Heart left ventricle (tissue), 16 donors: ENCODE data around the gene PIMREG. TPM values are rescaled to one million over a fixed set of nuclear protein-coding genes. Genes with fewer than 3 reads are reported as not detected.
A peak's percentile ranks its signal among the peaks of the same experiment; 100 is the strongest.

Experiments used
- ATAC-seq, 4 donors: fragments of 200-7000 bp; cut with Tn5 transposase; one replicate each; pipeline ENCODE4 v1.9.1; 2020 to 2022; ENCODE audit warnings: moderate library complexity in 4 of 4, mild to moderate bottlenecking in 3 of 4, moderate number of reproducible peaks in 1 of 4
- DNase-seq, 5 donors: peaks; one replicate each; pipeline ENCODE4 v3.0.0-alpha.2; 2020
- H3K27ac ChIP-seq, 12 donors: fragments of 200-600 bp; sonication (generic) in 4 of 12; one replicate each; pipeline versions ENCODE4 v1.5.0 to v1.8.0; 2016 to 2022; ENCODE audit warnings: mild to moderate bottlenecking in 2 of 12
- H3K27me3 ChIP-seq, 9 donors: fragments of 200-600 bp; sonication (generic) in 2 of 9; one replicate each; pipeline versions ENCODE4 v1.5.1 to v1.8.0; 2016 to 2022; ENCODE audit warnings: mild to moderate bottlenecking in 3 of 9
- H3K36me3 ChIP-seq, 9 donors: fragments of 200-600 bp; sonication (generic) in 2 of 9; one replicate each; pipeline versions ENCODE4 v1.5.0 to v1.8.0; 2018 to 2022; ENCODE audit warnings: mild to moderate bottlenecking in 2 of 9
- H3K4me1 ChIP-seq, 12 donors: fragments of 200-600 bp; sonication (generic) in 4 of 12; one replicate each; pipeline versions ENCODE4 v1.5.0 to v1.8.0; 2016 to 2022; ENCODE audit warnings: mild to moderate bottlenecking in 3 of 12
- H3K4me3 ChIP-seq, 12 donors: fragments of 200-600 bp; sonication (generic) in 4 of 12; one replicate each; pipeline versions ENCODE4 v1.5.0 to v1.8.0; 2017 to 2022; ENCODE audit warnings: mild to moderate bottlenecking in 9 of 12, moderate library complexity in 4 of 12
- H3K9me3 ChIP-seq, 12 donors: fragments of 200-600 bp; sonication (generic) in 4 of 12; one replicate each; pipeline versions ENCODE4 v1.5.0 to v1.8.0; 2016 to 2022; ENCODE audit warnings: mild to moderate bottlenecking in 1 of 12
- POLR2A ChIP-seq, 2 donors: fragments of 450-650 bp; IDR thresholded peaks; one replicate each; pipeline ENCODE4 v1.6.1; 2017; ENCODE audit warnings: antibody characterized with exemption in 2 of 2, mild to moderate bottlenecking in 2 of 2, moderate library complexity in 2 of 2
- WGBS, 4 donors: extraction: QIAGEN DNeasy Blood & Tissue Kit in 2 of 4; methylation state at CpG; one replicate each; pipeline versions ENCODE4 v1.1.5 to v1.1.7; 2013 to 2018; 5-methylcytosine and 5-hydroxymethylcytosine counted together
- intact Hi-C, 10 donors: fragments of 100-400 bp; cut with DNase I; formaldehyde crosslinking; loops; one replicate each; pipeline versions ENCODE4 v1.11.1 to v1.14.2; 2022
- polyA plus RNA-seq, 2 donors: library from polyadenylated mRNA; stranded (reverse); fragments of 200-250 nt; gene quantifications; one replicate each; pipeline ENCODE4 v1.2.3, GENCODE V29; 2013
- total RNA-seq, 9 donors: library from RNA; depleted of rRNA in 2 of 9; stranded (reverse); fragments of >200 nt in 2 of 9; fragmentation: NEBNext Ultra II Directional in 3 of 9; extraction: Animal tissue kit (Norgen Biotek cat#: 25700) in 3 of 9; gene quantifications; one replicate each; pipeline versions ENCODE4 v1.1.0 to v1.2.4, GENCODE V29; 2016 to 2023
- TF ChIP-seq, protein P1 (sequence below), 12 donors: fragments of 200-600 bp; sonication (generic) in 4 of 12; IDR thresholded peaks; one replicate each; pipeline versions ENCODE4 v1.5.0 to v1.8.0; 2018 to 2022; ENCODE audit warnings: antibody characterized with exemption in 12 of 12, mild to moderate bottlenecking in 5 of 12
- donor health status: ischemic (EF 13 %, LVEDD 7.1; RV severe dilation, severe dysfunction).
- donor health status: healthy with polysubstance abuse.
- donor health status: DM: no; HTN: yes; CAD: no.
- donor health status: DM: no; HTN: no; CAD: no.
- donor health status: ischemic (EF 25% LVEDD 6.9; RV normal size, moderate dysfunction).
- donor health status: ischemic (EF 25% LVEDD 5.7; RV mildly dilated, moderate dysfunction).
- donor health status: healthy.
- donor health status: DM: yes; HTN: yes; CAD: no.
- donor health status: ischemic (EF 35%, LVEDD 5.7; RV mildly dilated, moderate dysfunction).
- donor health status: nonischemic (EF 11% LVEDD 7.7; RV severe dilation, severe dysfunction).
- donor health status: DM: yes; HTN: yes; CAD: no.
- donor health status: PGD.
- donor health status: ischemic (EF 29% LVEDD 5.4; RV normal size, mild dysfunction).
- donor health status: nonischemic (EF 23%, LVEDD 6.1; RV moderate dilation, normal function).

Gene PIMREG
- total and polyA plus RNA-seq, 11 donors, result 0.21 to 4.6 (median 0.62) TPM; not detected in 5

GRCh38 chr17:6408735-6409134 is 35.5 kb upstream of the PIMREG start:
- Histone ChIP-seq H3K4me1 (no peaks in the 10 kb centered on the region), H3K36me3 (no peaks in the 10 kb centered on the region), H3K9me3 (no peaks in the 10 kb centered on the region), H3K27ac (no peak overlapping the region), H3K27me3 (peaks cover 0 to 8% (median 0%) of the 10 kb centered on the region in 9 donors), H3K4me3 (no peak overlapping the region)
- intact Hi-C loops, result no loop called here
- ATAC-seq (no peak), DNase-seq (no peak)
- TF ChIP-seq, protein P1, sequence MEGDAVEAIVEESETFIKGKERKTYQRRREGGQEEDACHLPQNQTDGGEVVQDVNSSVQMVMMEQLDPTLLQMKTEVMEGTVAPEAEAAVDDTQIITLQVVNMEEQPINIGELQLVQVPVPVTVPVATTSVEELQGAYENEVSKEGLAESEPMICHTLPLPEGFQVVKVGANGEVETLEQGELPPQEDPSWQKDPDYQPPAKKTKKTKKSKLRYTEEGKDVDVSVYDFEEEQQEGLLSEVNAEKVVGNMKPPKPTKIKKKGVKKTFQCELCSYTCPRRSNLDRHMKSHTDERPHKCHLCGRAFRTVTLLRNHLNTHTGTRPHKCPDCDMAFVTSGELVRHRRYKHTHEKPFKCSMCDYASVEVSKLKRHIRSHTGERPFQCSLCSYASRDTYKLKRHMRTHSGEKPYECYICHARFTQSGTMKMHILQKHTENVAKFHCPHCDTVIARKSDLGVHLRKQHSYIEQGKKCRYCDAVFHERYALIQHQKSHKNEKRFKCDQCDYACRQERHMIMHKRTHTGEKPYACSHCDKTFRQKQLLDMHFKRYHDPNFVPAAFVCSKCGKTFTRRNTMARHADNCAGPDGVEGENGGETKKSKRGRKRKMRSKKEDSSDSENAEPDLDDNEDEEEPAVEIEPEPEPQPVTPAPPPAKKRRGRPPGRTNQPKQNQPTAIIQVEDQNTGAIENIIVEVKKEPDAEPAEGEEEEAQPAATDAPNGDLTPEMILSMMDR (IDR thresholded peaks at IDR 0.05), result no peak
- TF ChIP-seq POLR2A (IDR thresholded peaks at IDR 0.05), result no peak
- 67 to 75% (median 70%) methylated on average over 10 of the region's 10 CpGs for WGBS, 4 donors

GRCh38 chr17:6413065-6413464 is 31.2 kb upstream of the PIMREG start:
- ATAC-seq, result peak in 1 of 4 donors; percentile 37
- 91 to 100% (median 95%) methylated on average over 1 of the region's 1 CpG for WGBS, 4 donors
- no peak for DNase-seq

DNA sequence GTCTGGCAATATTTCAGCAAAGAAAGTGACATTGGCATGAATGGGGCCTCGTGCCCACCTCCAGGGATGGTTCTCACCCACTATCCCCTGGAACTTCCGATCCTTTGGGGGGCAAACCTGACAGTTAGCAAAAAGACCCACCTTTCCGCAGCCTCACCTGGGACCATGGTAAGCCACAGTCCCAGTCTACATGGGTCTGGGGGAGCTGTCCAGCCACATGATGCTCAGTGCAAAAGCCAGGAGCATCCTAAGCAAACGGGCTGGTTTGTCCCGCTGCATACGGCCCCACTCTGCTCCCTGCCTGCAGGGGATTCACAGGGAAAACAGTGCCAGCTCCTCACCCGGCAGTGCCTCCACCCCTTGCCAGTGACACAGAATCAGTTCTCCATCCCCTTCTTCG is 28.6 kb upstream of the PIMREG start:
- intact Hi-C loops, result loop anchor here in 2 of 10 donors (10.0 kb wide), 2 partner anchors 141 to 351 kb away; no protein-coding TSS in a partner anchor
- 68 to 75% (median 72%) methylated on average over 8 of the region's 8 CpGs for WGBS, 4 donors

More at GRCh38 chr17:6413065-6413464, 31.2 kb upstream of the PIMREG start:
- Histone ChIP-seq H3K27me3 (peaks cover 0 to 8% (median 0%) of the 10 kb centered on the region in 9 donors), H3K36me3 (no peaks in the 10 kb centered on the region), H3K9me3 (no peaks in the 10 kb centered on the region), H3K4me1 (no peaks in the 10 kb centered on the region), H3K4me3 (no peak overlapping the region), H3K27ac (no peak overlapping the region)
- intact Hi-C loops, result loop anchor here in 2 of 10 donors (10.0 kb wide), 2 partner anchors 138 to 348 kb away; no protein-coding TSS in a partner anchor
- TF ChIP-seq, protein P1 (IDR thresholded peaks at IDR 0.05), result peak in 10 of 12 donors; percentile 9 to 51 (median 32)
- TF ChIP-seq POLR2A (IDR thresholded peaks at IDR 0.05), result no peak

DNA sequence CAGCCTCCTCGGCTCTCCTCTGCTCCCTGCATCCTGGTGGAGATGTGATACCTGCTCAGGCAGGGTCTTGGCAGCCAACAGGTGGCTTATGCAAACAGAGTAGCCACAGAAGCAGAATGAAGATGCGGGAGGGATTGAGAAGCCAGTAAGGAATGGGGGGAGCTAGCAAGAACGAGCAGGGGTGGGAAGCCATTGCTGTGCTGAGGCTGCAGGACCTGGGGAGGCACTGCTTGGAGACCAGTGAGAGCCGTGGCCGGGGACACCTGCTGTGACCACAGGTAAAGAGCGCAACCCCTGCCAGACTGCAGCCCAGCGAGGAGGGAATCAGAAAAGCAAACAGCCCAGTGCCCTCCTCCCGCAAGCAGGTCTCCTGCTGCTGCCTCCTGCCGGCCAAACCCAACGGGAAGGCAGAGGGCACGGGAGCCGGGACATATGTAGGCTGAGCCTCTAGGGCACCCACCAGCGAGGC is 24.0 kb upstream of the PIMREG start:
- Histone ChIP-seq H3K36me3 (no peaks in the 10 kb centered on the region), H3K4me3 (no peak overlapping the region), H3K4me1 (no peaks in the 10 kb centered on the region), H3K27ac (no peak overlapping the region), H3K27me3 (peaks cover 0 to 11% (median 0%) of the 10 kb centered on the region in 9 donors), H3K9me3 (no peaks in the 10 kb centered on the region)
- DNase-seq (no peak), ATAC-seq (no peak)
- 20 to 28% (median 24%) methylated on average over 11 to 13 of the region's 13 CpGs for WGBS, 4 donors
- intact Hi-C loops, result loop anchor here in 3 of 10 donors (2.0 to 10.0 kb wide), 4 partner anchors 353 to 827 kb away; no protein-coding TSS in a partner anchor
- TF ChIP-seq, protein P1 (IDR thresholded peaks at IDR 0.05), result peak in 6 of 12 donors; percentile 7 to 35 (median 20)
- TF ChIP-seq POLR2A (IDR thresholded peaks at IDR 0.05), result no peak

More for the DNA sequence above, 28.6 kb upstream of the PIMREG start:
- DNase-seq (no peak), ATAC-seq (no peak)
- no peaks in the 10 kb centered on the region for H3K36me3 ChIP-seq
- H3K9me3 ChIP-seq, result no peaks in the 10 kb centered on the region
- no peak overlapping the region for H3K4me3 ChIP-seq
- no peak overlapping the region for H3K27ac ChIP-seq
- TF ChIP-seq, protein P1 (IDR thresholded peaks at IDR 0.05), result no peak
- no peak for TF ChIP-seq POLR2A (IDR thresholded peaks at IDR 0.05)
- H3K4me1 ChIP-seq, result no peaks in the 10 kb centered on the region
- H3K27me3 ChIP-seq, result peaks cover 0 to 9% (median 0%) of the 10 kb centered on the region in 9 donors
